Measurements from ENCODE around the gene CARD10. TPM values are rescaled to one million over a fixed set of nuclear protein-coding genes. Genes with fewer than 3 reads are reported as not detected.

CARD10 gene
- total and polyA plus RNA-seq, 2 of the 13 experiments (the other 11 are each of a cell fraction or from before 2014, with no cell fraction given): 35.2 to 55.8 TPM

- peak; percentile 67; the same call in 1 of the 2 replicates for TF ChIP-seq ZNF710 (CRISPR knock-in tag; IDR thresholded peaks at IDR 0.05; ENCODE audit: borderline replicate concordance)
- no peak for TF ChIP-seq ZNF557 (CRISPR knock-in tag; IDR thresholded peaks at IDR 0.05)
- no peak for TF ChIP-seq ZFYVE20 (CRISPR knock-in tag; IDR thresholded peaks at IDR 0.05; ENCODE audit: borderline replicate concordance, low read depth)
- TF ChIP-seq, protein P1, sequence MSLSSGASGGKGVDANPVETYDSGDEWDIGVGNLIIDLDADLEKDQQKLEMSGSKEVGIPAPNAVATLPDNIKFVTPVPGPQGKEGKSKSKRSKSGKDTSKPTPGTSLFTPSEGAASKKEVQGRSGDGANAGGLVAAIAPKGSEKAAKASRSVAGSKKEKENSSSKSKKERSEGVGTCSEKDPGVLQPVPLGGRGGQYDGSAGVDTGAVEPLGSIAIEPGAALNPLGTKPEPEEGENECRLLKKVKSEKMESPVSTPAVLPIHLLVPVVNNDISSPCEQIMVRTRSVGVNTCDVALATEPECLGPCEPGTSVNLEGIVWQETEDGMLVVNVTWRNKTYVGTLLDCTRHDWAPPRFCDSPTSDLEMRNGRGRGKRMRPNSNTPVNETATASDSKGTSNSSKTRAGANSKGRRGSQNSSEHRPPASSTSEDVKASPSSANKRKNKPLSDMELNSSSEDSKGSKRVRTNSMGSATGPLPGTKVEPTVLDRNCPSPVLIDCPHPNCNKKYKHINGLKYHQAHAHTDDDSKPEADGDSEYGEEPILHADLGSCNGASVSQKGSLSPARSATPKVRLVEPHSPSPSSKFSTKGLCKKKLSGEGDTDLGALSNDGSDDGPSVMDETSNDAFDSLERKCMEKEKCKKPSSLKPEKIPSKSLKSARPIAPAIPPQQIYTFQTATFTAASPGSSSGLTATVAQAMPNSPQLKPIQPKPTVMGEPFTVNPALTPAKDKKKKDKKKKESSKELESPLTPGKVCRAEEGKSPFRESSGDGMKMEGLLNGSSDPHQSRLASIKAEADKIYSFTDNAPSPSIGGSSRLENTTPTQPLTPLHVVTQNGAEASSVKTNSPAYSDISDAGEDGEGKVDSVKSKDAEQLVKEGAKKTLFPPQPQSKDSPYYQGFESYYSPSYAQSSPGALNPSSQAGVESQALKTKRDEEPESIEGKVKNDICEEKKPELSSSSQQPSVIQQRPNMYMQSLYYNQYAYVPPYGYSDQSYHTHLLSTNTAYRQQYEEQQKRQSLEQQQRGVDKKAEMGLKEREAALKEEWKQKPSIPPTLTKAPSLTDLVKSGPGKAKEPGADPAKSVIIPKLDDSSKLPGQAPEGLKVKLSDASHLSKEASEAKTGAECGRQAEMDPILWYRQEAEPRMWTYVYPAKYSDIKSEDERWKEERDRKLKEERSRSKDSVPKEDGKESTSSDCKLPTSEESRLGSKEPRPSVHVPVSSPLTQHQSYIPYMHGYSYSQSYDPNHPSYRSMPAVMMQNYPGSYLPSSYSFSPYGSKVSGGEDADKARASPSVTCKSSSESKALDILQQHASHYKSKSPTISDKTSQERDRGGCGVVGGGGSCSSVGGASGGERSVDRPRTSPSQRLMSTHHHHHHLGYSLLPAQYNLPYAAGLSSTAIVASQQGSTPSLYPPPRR (CRISPR knock-in tag; IDR thresholded peaks at IDR 0.05; ENCODE audit: borderline replicate concordance): peak; percentile 97
- TF ChIP-seq ZSCAN12 (CRISPR knock-in tag; IDR thresholded peaks at IDR 0.05): no peak
- peak; percentile 92 for TF ChIP-seq ZNF879 (CRISPR knock-in tag; IDR thresholded peaks at IDR 0.05)
- TF ChIP-seq ZFP1 (CRISPR knock-in tag; IDR thresholded peaks at IDR 0.05): no peak
- TF ChIP-seq ZNF841 (CRISPR knock-in tag; IDR thresholded peaks at IDR 0.05; ENCODE audit: borderline replicate concordance): no peak
- peak in 1 of 2 experiments; percentile 85; a peak in 2 of 4 replicates for TF ChIP-seq ATF4 (CRISPR knock-in tag; IDR thresholded peaks at IDR 0.05)
- TF ChIP-seq, protein P2, sequence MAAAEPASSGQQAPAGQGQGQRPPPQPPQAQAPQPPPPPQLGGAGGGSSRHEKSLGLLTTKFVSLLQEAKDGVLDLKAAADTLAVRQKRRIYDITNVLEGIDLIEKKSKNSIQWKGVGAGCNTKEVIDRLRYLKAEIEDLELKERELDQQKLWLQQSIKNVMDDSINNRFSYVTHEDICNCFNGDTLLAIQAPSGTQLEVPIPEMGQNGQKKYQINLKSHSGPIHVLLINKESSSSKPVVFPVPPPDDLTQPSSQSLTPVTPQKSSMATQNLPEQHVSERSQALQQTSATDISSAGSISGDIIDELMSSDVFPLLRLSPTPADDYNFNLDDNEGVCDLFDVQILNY (CRISPR knock-in tag; conservative IDR thresholded peaks at IDR 0.05): no peak; the same call in 1 of the 2 replicates
- TF ChIP-seq ZSCAN22 (CRISPR knock-in tag; IDR thresholded peaks at IDR 0.05): no peak
- TF ChIP-seq NKX3-1 (CRISPR knock-in tag; IDR thresholded peaks at IDR 0.05): 0 out of 2 replicates have a peak, but pooled peaks have one; percentile 25
- TF ChIP-seq, protein P3, sequence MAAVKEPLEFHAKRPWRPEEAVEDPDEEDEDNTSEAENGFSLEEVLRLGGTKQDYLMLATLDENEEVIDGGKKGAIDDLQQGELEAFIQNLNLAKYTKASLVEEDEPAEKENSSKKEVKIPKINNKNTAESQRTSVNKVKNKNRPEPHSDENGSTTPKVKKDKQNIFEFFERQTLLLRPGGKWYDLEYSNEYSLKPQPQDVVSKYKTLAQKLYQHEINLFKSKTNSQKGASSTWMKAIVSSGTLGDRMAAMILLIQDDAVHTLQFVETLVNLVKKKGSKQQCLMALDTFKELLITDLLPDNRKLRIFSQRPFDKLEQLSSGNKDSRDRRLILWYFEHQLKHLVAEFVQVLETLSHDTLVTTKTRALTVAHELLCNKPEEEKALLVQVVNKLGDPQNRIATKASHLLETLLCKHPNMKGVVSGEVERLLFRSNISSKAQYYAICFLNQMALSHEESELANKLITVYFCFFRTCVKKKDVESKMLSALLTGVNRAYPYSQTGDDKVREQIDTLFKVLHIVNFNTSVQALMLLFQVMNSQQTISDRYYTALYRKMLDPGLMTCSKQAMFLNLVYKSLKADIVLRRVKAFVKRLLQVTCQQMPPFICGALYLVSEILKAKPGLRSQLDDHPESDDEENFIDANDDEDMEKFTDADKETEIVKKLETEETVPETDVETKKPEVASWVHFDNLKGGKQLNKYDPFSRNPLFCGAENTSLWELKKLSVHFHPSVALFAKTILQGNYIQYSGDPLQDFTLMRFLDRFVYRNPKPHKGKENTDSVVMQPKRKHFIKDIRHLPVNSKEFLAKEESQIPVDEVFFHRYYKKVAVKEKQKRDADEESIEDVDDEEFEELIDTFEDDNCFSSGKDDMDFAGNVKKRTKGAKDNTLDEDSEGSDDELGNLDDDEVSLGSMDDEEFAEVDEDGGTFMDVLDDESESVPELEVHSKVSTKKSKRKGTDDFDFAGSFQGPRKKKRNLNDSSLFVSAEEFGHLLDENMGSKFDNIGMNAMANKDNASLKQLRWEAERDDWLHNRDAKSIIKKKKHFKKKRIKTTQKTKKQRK (IDR thresholded peaks at IDR 0.05; ENCODE audit: low read length): no peak
- TF ChIP-seq CEBPG (CRISPR knock-in tag; IDR thresholded peaks at IDR 0.05): peak; percentile 94
- TF ChIP-seq GLMP (CRISPR knock-in tag; IDR thresholded peaks at IDR 0.05; ENCODE audit: borderline replicate concordance): no peak
These were observed 26.7 kb upstream of the CARD10 start (continued) for GRCh38 chr22:37545703-37546436.

All from HepG2 (cell line).